CD8-positive, alpha-beta memory T cell (primary cell): ENCODE measurements around the gene CD207. TPM values are rescaled to one million over a fixed set of nuclear protein-coding genes. Genes with fewer than 3 reads are reported as not detected.

Source experiments
- CTCF ChIA-PET: fragments of 350-600 bp; sonication (Branson Sonifier 250); formaldehyde crosslinking; loops from one replicate; lab custom pipeline; 2021; ENCODE audit warnings: antibody characterized with exemption; lab: Charles Lee
- POLR2A ChIA-PET: fragments of 350-600 bp; sonication (Branson Sonifier 250); formaldehyde crosslinking; loops from one replicate; lab custom pipeline; 2021; ENCODE audit warnings: antibody characterized with exemption; lab: Charles Lee
- DNase-seq, 5 donors: peaks; one replicate each; pipeline versions ENCODE4 v3.0.0 to v3.0.0-alpha.2; 2020 to 2022; ENCODE audit warnings: mixed read lengths in 1 of 5
- H3K27ac ChIP-seq: one replicate; pipeline ENCODE4 v1.7.0; 2013; ENCODE audit warnings: low read depth, mild to moderate bottlenecking, low read length, moderate library complexity
- H3K27me3 ChIP-seq: 2 replicates; pipeline ENCODE4 v1.7.0; 2013; ENCODE audit warnings: low read length, mild to moderate bottlenecking; ENCODE audit not compliant: insufficient read depth, poor library complexity, severe bottlenecking
- H3K36me3 ChIP-seq: 2 replicates; pipeline ENCODE4 v1.7.0; 2013; ENCODE audit warnings: mild to moderate bottlenecking, low read length, moderate library complexity; ENCODE audit not compliant: insufficient read depth
- H3K4me1 ChIP-seq: 2 replicates; pipeline ENCODE4 v1.7.0; 2013; ENCODE audit warnings: mild to moderate bottlenecking, low read length, moderate library complexity; ENCODE audit not compliant: insufficient read depth
- H3K4me3 ChIP-seq: 2 replicates; pipeline ENCODE4 v1.7.0; 2013; ENCODE audit warnings: mild to moderate bottlenecking, low read length
- H3K9me3 ChIP-seq: 2 replicates; pipeline ENCODE4 v1.7.0; 2013; ENCODE audit warnings: mild to moderate bottlenecking, low read length
- H3K27ac Mint-ChIP-seq, 8 donors: one replicate each; pipeline ENCODE4 v1.8.0; 2020 to 2021; ENCODE audit warnings: mixed read lengths in 8 of 8, mild to moderate bottlenecking in 6 of 8, inconsistent platforms in 3 of 8, moderate library complexity in 3 of 8
- H3K27me3 Mint-ChIP-seq, 2 donors: one replicate each; pipeline ENCODE4 v1.8.0; 2020 to 2021; ENCODE audit warnings: mixed read lengths in 2 of 2, mild to moderate bottlenecking in 1 of 2, moderate library complexity in 1 of 2
- H3K36me3 Mint-ChIP-seq, 3 donors: one replicate each; pipeline ENCODE4 v1.8.0; 2020 to 2021; ENCODE audit warnings: mixed read lengths in 3 of 3, inconsistent platforms in 1 of 3, mild to moderate bottlenecking in 1 of 3
- H3K4me1 Mint-ChIP-seq, 3 donors: one replicate each; pipeline ENCODE4 v1.8.0; 2020 to 2021; ENCODE audit warnings: mixed read lengths in 3 of 3, inconsistent platforms in 1 of 3, mild to moderate bottlenecking in 1 of 3
- H3K4me3 Mint-ChIP-seq, 7 donors: one replicate each; pipeline ENCODE4 v1.8.0; 2020 to 2021; ENCODE audit warnings: mixed read lengths in 7 of 7, mild to moderate bottlenecking in 6 of 7, moderate library complexity in 4 of 7, inconsistent platforms in 2 of 7
- H3K9me3 Mint-ChIP-seq, 5 donors: one replicate each; pipeline ENCODE4 v1.8.0; 2020 to 2022; ENCODE audit warnings: mixed read lengths in 5 of 5, mild to moderate bottlenecking in 3 of 5, moderate library complexity in 2 of 5, inconsistent platforms in 1 of 5
- polyA plus RNA-seq: library from polyadenylated mRNA; unstranded; fragments of 300-500 nt; fragmentation: Illumina TruSeq; gene quantifications from one replicate; pipeline ENCODE4 v1.2.3, GENCODE V29; 2021
- total RNA-seq, 2 experiments: library from RNA; stranded (reverse); gene quantifications; one replicate each; pipeline ENCODE4 v1.2.3, GENCODE V29; 2021

The CD207 gene
- total and polyA plus RNA-seq, 3 experiments from 2014 or later = not detected

DNA sequence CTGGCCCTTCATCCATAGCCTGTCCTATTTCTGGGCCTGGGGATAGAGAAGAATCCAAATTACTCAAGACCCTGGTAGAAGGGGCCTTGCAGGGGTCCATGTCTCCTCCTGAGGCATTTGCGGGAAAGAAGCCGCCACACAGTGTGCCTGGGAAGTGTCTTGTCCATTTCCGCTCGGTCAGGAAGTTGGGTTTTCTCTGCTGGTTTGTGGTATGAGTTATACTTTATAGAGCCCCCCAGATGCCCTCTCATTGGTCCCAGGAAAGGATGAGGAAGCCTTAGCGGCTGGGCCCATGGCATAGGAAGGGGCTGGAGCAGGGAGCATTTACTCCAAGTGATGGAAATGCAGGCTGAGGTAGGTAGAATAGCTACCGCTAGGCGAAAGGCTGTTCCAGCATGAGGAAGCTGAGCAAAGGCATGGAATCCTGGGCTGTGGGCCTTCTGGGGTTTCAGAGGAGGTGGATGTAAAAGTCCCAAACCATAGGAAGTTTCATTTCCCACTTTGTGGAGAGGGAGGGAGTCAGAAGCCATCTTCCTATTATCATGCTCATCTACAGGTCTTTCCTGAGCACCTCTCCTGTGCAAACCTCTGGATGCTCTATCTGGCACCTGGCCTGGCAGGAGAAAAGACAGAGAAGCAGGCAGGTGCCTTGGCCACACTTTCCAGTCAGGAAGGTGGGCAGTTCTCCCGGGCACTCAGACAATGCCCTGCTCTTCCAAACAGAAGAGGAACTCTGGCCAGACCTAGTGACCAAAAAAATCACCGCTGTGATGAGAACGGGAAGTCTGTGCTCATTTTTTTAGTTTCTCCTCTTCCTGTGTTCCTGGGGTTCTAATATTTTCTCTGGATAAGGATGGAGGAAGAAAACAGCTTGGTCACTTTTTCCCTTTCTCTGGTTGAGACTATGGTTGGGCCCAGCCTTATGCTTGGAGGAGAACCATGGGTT is 2.6 kb upstream of the CD207 start:
- no peaks in the 10 kb centered on the region for H3K27me3 ChIP-seq
- ChIA-PET POLR2A (no interaction called here), CTCF (no interaction called here)
- H3K9me3 ChIP-seq = no peaks in the 10 kb centered on the region
- Mint-ChIP-seq H3K27ac (peak overlapping the region in 1 of 8 donors; percentile 12), H3K9me3 (peaks cover 0 to 4% (median 0%) of the 10 kb centered on the region in 5 donors), H3K4me1 (no peaks in the 10 kb centered on the region), H3K36me3 (peaks cover 0 to 4% (median 0%) of the 10 kb centered on the region in 3 donors), H3K27me3 (peaks cover 18 to 34% of the 10 kb centered on the region in 2 donors), H3K4me3 (no peak overlapping the region)
- no peaks in the 10 kb centered on the region for H3K4me1 ChIP-seq
- H3K36me3 ChIP-seq = no peaks in the 10 kb centered on the region
- no peak for DNase-seq
- no peak overlapping the region for H3K4me3 ChIP-seq
- no peak overlapping the region for H3K27ac ChIP-seq

DNA sequence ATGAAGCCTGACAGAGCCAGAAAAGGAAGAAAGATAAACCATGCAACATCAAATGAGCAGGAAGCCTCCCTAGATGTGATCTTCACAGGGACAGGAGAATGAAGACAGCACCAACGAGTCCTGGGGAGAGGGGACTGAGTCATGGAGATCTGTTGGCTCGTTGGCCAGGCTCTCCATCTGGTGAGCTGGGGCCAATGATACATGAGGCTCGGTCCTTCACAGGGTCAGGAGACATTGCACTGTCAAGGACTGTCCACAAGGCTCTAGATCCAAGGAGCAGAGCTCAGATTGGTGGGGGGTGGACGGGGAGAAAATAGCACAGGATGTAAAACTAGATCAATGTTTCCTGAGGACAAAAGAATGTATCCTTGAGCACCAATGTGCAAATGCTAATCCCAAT is 735 bp downstream of the CD207 start:
- H3K27ac Mint-ChIP-seq = no peak overlapping the region
- H3K27ac ChIP-seq = no peak overlapping the region
- H3K4me3 Mint-ChIP-seq = no peak overlapping the region
- DNase-seq = no peak
- no peaks in the 10 kb centered on the region for H3K9me3 ChIP-seq
- H3K9me3 Mint-ChIP-seq = no peaks in the 10 kb centered on the region
- no peaks in the 10 kb centered on the region for H3K36me3 ChIP-seq
- ChIA-PET CTCF (no interaction called here), POLR2A (no interaction called here)
- no peaks in the 10 kb centered on the region for H3K27me3 ChIP-seq
- H3K36me3 Mint-ChIP-seq = no peaks in the 10 kb centered on the region
- peaks cover 10 to 14% of the 10 kb centered on the region in 2 donors for H3K27me3 Mint-ChIP-seq
- H3K4me1 ChIP-seq = no peaks in the 10 kb centered on the region
- H3K4me1 Mint-ChIP-seq = no peaks in the 10 kb centered on the region
- H3K4me3 ChIP-seq = no peak overlapping the region

DNA sequence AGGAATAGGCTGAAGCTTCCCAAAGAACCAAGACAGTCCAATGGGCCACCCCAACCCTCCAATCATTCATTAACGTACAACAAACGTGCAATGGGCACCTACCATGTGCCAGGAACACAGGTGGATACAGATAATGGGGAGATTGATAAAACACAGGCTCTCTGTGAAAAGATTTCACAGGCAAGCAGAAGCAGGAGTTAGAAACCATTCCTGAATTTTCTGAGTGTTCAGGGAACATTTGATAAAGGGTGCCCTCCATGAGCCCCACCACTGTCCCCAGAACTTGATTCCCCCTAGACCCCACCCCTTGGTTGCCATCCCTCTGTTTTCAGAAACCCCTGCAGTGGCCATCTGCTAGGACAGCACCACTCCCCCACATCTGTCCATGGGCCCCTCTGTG is 1.5 kb downstream of the CD207 start:
- H3K9me3 Mint-ChIP-seq = no peaks in the 10 kb centered on the region
- ChIA-PET POLR2A (no interaction called here), CTCF (no interaction called here)
- Histone ChIP-seq H3K4me1 (no peaks in the 10 kb centered on the region), H3K27ac (no peak overlapping the region), H3K9me3 (no peaks in the 10 kb centered on the region), H3K36me3 (no peaks in the 10 kb centered on the region), H3K27me3 (no peaks in the 10 kb centered on the region), H3K4me3 (no peak overlapping the region)
- H3K27ac Mint-ChIP-seq = no peak overlapping the region
- peaks cover 9 to 10% of the 10 kb centered on the region in 2 donors for H3K27me3 Mint-ChIP-seq
- no peak for DNase-seq
- no peaks in the 10 kb centered on the region for H3K36me3 Mint-ChIP-seq
- H3K4me3 Mint-ChIP-seq = no peak overlapping the region
- H3K4me1 Mint-ChIP-seq = no peaks in the 10 kb centered on the region

DNA sequence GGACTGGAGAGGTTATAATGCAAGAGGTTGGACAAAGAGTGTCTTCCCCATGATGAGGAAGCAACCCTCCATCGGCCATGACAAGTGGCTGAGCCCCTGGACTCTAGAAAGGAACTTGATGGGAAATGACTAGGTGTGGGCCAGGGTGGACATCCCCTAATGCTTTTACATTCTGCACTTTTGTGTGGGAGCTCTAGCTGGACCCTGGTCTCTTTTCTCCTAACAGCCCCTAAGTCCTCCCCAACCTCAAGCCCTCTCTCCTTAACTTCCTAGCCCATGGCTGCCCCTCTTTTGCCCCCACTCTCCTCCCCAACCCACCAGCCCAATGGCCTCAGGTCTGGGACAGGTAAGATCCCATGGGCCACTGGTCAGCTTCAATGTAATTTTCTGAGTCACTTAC is 2.4 kb downstream of the CD207 start:
- Mint-ChIP-seq H3K4me1 (no peaks in the 10 kb centered on the region), H3K27me3 (peaks cover 10 to 12% of the 10 kb centered on the region in 2 donors), H3K9me3 (no peaks in the 10 kb centered on the region), H3K36me3 (no peaks in the 10 kb centered on the region), H3K27ac (no peak overlapping the region), H3K4me3 (no peak overlapping the region)
- Histone ChIP-seq H3K9me3 (no peaks in the 10 kb centered on the region), H3K27me3 (no peaks in the 10 kb centered on the region), H3K36me3 (no peaks in the 10 kb centered on the region), H3K4me1 (no peaks in the 10 kb centered on the region), H3K27ac (no peak overlapping the region), H3K4me3 (no peak overlapping the region)
- CTCF ChIA-PET = no interaction called here
- POLR2A ChIA-PET = no interaction called here
- DNase-seq = no peak

DNA sequence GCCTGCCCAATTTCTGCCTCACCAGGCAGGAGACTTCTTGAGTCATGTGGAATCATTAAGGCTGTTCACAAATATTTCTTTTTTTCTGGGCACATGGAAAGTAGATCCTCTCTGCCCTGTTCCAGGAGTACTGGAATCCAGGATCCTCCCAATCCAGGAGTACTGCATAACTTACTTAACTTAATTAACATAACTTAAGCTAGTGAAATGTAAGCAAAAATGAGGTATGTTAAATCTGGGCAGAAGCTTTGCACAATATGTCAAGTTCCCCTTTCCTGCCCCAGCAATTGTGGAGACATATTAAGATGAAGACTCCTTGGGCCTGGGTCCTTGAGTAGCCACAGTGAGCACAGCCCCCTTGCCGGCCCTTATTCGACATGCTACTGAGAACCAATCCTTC is 3.2 kb downstream of the CD207 start:
- Histone ChIP-seq H3K9me3 (no peaks in the 10 kb centered on the region), H3K4me3 (no peak overlapping the region), H3K36me3 (no peaks in the 10 kb centered on the region), H3K27me3 (no peaks in the 10 kb centered on the region), H3K27ac (no peak overlapping the region), H3K4me1 (no peaks in the 10 kb centered on the region)
- no peak for DNase-seq
- ChIA-PET CTCF (interaction anchor here (0.6 kb wide), 1 partner anchor 112 kb away, joined by 3 read pairs; no protein-coding TSS in a partner anchor), POLR2A (no interaction called here)
- H3K4me3 Mint-ChIP-seq = no peak overlapping the region
- no peaks in the 10 kb centered on the region for H3K4me1 Mint-ChIP-seq
- peaks cover 10 to 12% of the 10 kb centered on the region in 2 donors for H3K27me3 Mint-ChIP-seq
- no peaks in the 10 kb centered on the region for H3K36me3 Mint-ChIP-seq
- H3K9me3 Mint-ChIP-seq = no peaks in the 10 kb centered on the region
- no peak overlapping the region for H3K27ac Mint-ChIP-seq

DNA sequence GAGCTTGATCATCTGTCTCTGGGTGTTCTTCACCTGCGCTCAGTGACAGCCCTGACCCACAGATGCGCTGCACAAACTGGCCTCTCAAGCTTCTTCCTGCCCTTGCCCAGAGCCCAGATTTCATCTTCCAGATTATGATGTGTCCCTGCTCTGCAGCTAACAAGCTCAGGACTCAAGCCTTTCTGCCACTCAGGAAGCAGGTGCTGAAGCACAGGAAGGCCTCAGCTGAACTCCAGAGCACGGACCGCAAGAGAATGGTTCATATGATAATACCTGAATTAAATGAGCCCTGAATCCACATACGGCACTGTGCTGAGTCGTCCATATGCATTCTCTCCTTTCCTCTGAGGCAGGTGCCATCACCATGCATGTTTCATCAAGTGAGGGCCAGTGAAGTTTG is 3.8 kb downstream of the CD207 start:
- H3K27me3 ChIP-seq = no peaks in the 10 kb centered on the region
- no peaks in the 10 kb centered on the region for H3K36me3 Mint-ChIP-seq
- H3K4me1 Mint-ChIP-seq = no peaks in the 10 kb centered on the region
- DNase-seq = no peak
- H3K4me1 ChIP-seq = no peaks in the 10 kb centered on the region
- peaks cover 9 to 11% of the 10 kb centered on the region in 2 donors for H3K27me3 Mint-ChIP-seq
- POLR2A ChIA-PET = no interaction called here
- no peak overlapping the region for H3K27ac ChIP-seq
- peak overlapping the region in 1 of 8 donors; percentile 66 for H3K27ac Mint-ChIP-seq
- H3K4me3 ChIP-seq = no peak overlapping the region
- H3K4me3 Mint-ChIP-seq = no peak overlapping the region
- CTCF ChIA-PET = interaction anchor here (0.6 kb wide), 1 partner anchor 112 kb away, joined by 3 read pairs; no protein-coding TSS in a partner anchor
- H3K36me3 ChIP-seq = no peaks in the 10 kb centered on the region
- H3K9me3 ChIP-seq = no peaks in the 10 kb centered on the region
- H3K9me3 Mint-ChIP-seq = no peaks in the 10 kb centered on the region

DNA sequence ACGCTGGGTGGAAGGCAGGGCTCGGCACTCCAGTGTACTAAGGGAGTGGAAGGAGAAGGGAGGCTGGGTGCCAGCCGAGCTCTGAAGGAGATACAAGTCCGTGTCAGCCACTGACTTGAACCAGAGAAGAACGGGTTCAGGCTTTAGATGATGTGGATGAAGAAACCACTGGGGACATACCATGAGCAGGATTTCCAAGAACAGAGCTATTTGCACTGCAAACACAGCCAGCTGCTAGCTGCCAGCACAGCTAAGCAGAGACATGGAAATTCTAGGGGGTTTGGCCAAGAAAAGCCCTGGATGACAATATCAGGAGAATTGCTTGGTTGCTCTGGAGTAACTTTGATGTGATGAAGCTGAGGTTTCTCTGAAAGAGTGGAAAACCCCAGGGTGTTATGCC is 5.2 kb downstream of the CD207 start:
- H3K4me1 Mint-ChIP-seq = no peaks in the 10 kb centered on the region
- H3K27ac Mint-ChIP-seq = no peak overlapping the region
- POLR2A ChIA-PET = no interaction called here

DNA sequence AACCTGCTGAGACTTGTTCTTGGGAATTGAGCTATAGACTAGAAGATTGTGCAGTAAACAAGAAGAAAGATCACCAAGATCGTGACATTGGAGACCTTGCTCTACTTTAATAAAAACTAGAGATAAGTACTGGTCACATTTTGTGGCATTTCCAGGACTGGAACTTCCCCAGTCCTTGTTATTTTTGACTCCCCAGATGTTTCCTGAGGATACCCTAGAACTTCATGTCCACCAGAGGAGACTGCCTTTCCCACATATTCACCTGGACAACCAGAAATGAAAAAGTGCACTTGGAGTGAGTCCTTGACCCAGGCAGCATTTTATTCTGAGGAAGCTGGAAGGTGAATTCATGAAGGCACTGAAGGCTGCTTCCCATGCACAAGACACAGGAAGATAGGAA is 5.7 kb downstream of the CD207 start:
- no peak for DNase-seq
- H3K4me1 Mint-ChIP-seq = no peaks in the 10 kb centered on the region
- H3K27me3 ChIP-seq = no peaks in the 10 kb centered on the region
- CTCF ChIA-PET = no interaction called here
- no peaks in the 10 kb centered on the region for H3K36me3 Mint-ChIP-seq
- H3K9me3 ChIP-seq = no peaks in the 10 kb centered on the region
- H3K4me3 Mint-ChIP-seq = no peak overlapping the region
- no peak overlapping the region for H3K27ac ChIP-seq
- peak overlapping the region in 1 of 8 donors; percentile 14 for H3K27ac Mint-ChIP-seq
- no peaks in the 10 kb centered on the region for H3K9me3 Mint-ChIP-seq
- no peaks in the 10 kb centered on the region for H3K4me1 ChIP-seq
- no peaks in the 10 kb centered on the region for H3K36me3 ChIP-seq
- no peak overlapping the region for H3K4me3 ChIP-seq
- POLR2A ChIA-PET = no interaction called here
- H3K27me3 Mint-ChIP-seq = peaks cover 6 to 8% of the 10 kb centered on the region in 2 donors

More for the DNA sequence above, 5.2 kb downstream of the CD207 start:
- H3K36me3 ChIP-seq = no peaks in the 10 kb centered on the region
- Mint-ChIP-seq H3K4me3 (no peak overlapping the region), H3K9me3 (no peaks in the 10 kb centered on the region), H3K36me3 (no peaks in the 10 kb centered on the region), H3K27me3 (peaks cover 8 to 9% of the 10 kb centered on the region in 2 donors)
- H3K9me3 ChIP-seq = no peaks in the 10 kb centered on the region
- H3K27me3 ChIP-seq = no peaks in the 10 kb centered on the region
- no peaks in the 10 kb centered on the region for H3K4me1 ChIP-seq
- CTCF ChIA-PET = no interaction called here
- DNase-seq = no peak
- H3K27ac ChIP-seq = no peak overlapping the region
- H3K4me3 ChIP-seq = no peak overlapping the region
